Measurements from ENCODE around the gene ZFP36L2. TPM values are rescaled to one million over a fixed set of nuclear protein-coding genes. Genes with fewer than 3 reads are reported as not detected.

The ZFP36L2 gene
- total RNA-seq, 4 donors from 2014 or later: 50.9 to 83.2 (median 73.4) TPM

GRCh38 chr2:43230951-43231827 is 4.8 kb upstream of the ZFP36L2 start:
- H3K4me3 ChIP-seq: no peak overlapping the region
- TF ChIP-seq CTCF (IDR thresholded peaks at IDR 0.05) (no peak), EP300 (IDR thresholded peaks at IDR 0.05) (no peak), POLR2A (IDR thresholded peaks at IDR 0.05) (no peak), POLR2AphosphoS5 (IDR thresholded peaks at IDR 0.05) (no peak)
- H3K27ac ChIP-seq: peak overlapping the region in 3 of 4 donors; percentile 4 to 11 (median 5)
- 82 to 83% methylated on average over 3 to 7 of the region's 7 CpGs for WGBS, 2 donors (ENCODE audit: low coverage in 1 of 2)
- H3K27me3 ChIP-seq: no peaks in the 10 kb centered on the region
- peaks cover 5 to 58% (median 17%) of the 10 kb centered on the region in 3 donors for H3K4me1 ChIP-seq
- peaks cover 0 to 30% of the 10 kb centered on the region in 2 donors for H3K36me3 ChIP-seq
- H3K9me3 ChIP-seq: no peaks in the 10 kb centered on the region
- ATAC-seq: no peak

- H3K27ac ChIP-seq: peak overlapping the region in 2 of 4 donors; percentile 4 to 22
- peaks cover 5 to 58% (median 17%) of the 10 kb centered on the region in 3 donors for H3K4me1 ChIP-seq
- 81 to 100% methylated on average over 1 to 4 of the region's 4 CpGs for WGBS, 2 donors (ENCODE audit: low coverage in 1 of 2)
- no peaks in the 10 kb centered on the region for H3K27me3 ChIP-seq
- H3K9me3 ChIP-seq: no peaks in the 10 kb centered on the region
- H3K36me3 ChIP-seq: peaks cover 0 to 33% of the 10 kb centered on the region in 2 donors
- no peak overlapping the region for H3K4me3 ChIP-seq
- ATAC-seq: no peak
- TF ChIP-seq EP300 (IDR thresholded peaks at IDR 0.05): no peak
- no peak for TF ChIP-seq POLR2AphosphoS5 (IDR thresholded peaks at IDR 0.05)
- no peak for TF ChIP-seq POLR2A (IDR thresholded peaks at IDR 0.05)
- TF ChIP-seq CTCF (IDR thresholded peaks at IDR 0.05): no peak
Observed at GRCh38 chr2:43230351-43230885, 4.0 kb upstream of the ZFP36L2 start.

- no peak for ATAC-seq
- Histone ChIP-seq H3K4me3 (no peak overlapping the region), H3K27me3 (no peaks in the 10 kb centered on the region), H3K9me3 (no peaks in the 10 kb centered on the region), H3K4me1 (peaks cover 5 to 52% (median 17%) of the 10 kb centered on the region in 3 donors), H3K27ac (peak overlapping the region; percentile 81 to 99 (median 98)), H3K36me3 (peaks cover 0 to 47% of the 10 kb centered on the region in 2 donors)
- WGBS, 2 donors (ENCODE audit: low coverage in 1 of 2): 20 to 30% methylated on average over 3 to 6 of the region's 6 CpGs
- TF ChIP-seq EP300 (IDR thresholded peaks at IDR 0.05) (no peak), CTCF (IDR thresholded peaks at IDR 0.05) (no peak), POLR2A (IDR thresholded peaks at IDR 0.05) (no peak), POLR2AphosphoS5 (IDR thresholded peaks at IDR 0.05) (no peak)
Observed at GRCh38 chr2:43228756-43229659, 2.6 kb upstream of the ZFP36L2 start.

- Histone ChIP-seq H3K27ac (peak overlapping the region; percentile 81 to 99 (median 98)), H3K9me3 (no peaks in the 10 kb centered on the region), H3K27me3 (no peaks in the 10 kb centered on the region), H3K36me3 (peaks cover 0 to 54% of the 10 kb centered on the region in 2 donors), H3K4me1 (peaks cover 5 to 50% (median 17%) of the 10 kb centered on the region in 3 donors), H3K4me3 (peak overlapping the region in 1 of 2 donors; percentile 90)
- no peak for ATAC-seq
- TF ChIP-seq EP300 (IDR thresholded peaks at IDR 0.05) (no peak), CTCF (IDR thresholded peaks at IDR 0.05) (no peak), POLR2AphosphoS5 (IDR thresholded peaks at IDR 0.05) (no peak), POLR2A (IDR thresholded peaks at IDR 0.05) (no peak)
- 31 to 42% methylated on average over 2 of the region's 2 CpGs for WGBS, 2 donors (ENCODE audit: low coverage in 1 of 2)
Observed at GRCh38 chr2:43228321-43228751, 1.9 kb upstream of the ZFP36L2 start.

All from gastroesophageal sphincter (tissue), 4 donors.